Caco-2 (cell line): ENCODE measurements around the gene CACNG4. TPM values are rescaled to one million over a fixed set of nuclear protein-coding genes. Genes with fewer than 3 reads are reported as not detected.

Experiments
- BruUV-seq: library from RNA; stranded (reverse); fragments of 400-500 nt; replicated peaks from 2 replicates; lab custom pipeline; 2021; lab: Mats Ljungman, UMichigan
- CTCF ChIA-PET: fragments of 300-600 bp; sonication (Branson Sonifier 250); formaldehyde crosslinking; loops from one replicate; lab custom pipeline; 2022; ENCODE audit warnings: antibody characterized with exemption; lab: Charles Lee
- POLR2A ChIA-PET: fragments of 300-600 bp; sonication (Branson Sonifier 250); formaldehyde crosslinking; loops from one replicate; lab custom pipeline; 2022; ENCODE audit warnings: antibody characterized with exemption; lab: Charles Lee
- DNase-seq, 2 experiments: peaks; one replicate each; pipeline versions ENCODE4 v3.0.0 to v3.0.0-alpha.2; 2020 to 2022
- H3K27me3 ChIP-seq: replicated peaks from 2 replicates; pipeline ENCODE4 v1.6.0; 2011; ENCODE audit warnings: low read length; ENCODE audit not compliant: control insufficient read depth, insufficient read depth
- H3K36me3 ChIP-seq: 2 replicates; pipeline ENCODE4 v1.5.1; 2011; ENCODE audit warnings: low read length; ENCODE audit not compliant: control insufficient read depth, insufficient read depth
- H3K4me1 ChIP-seq: fragments of 250-450 bp; sonication (Bioruptor Pico); 2 replicates; pipeline ENCODE4 v1.5.1; 2020; ENCODE audit warnings: mild to moderate bottlenecking
- H3K4me3 ChIP-seq: 2 replicates; pipeline ENCODE4 v1.5.1; 2011; ENCODE audit warnings: low read depth, mild to moderate bottlenecking, control low read depth, low read length
- H3K9me3 ChIP-seq: fragments of 250-450 bp; sonication (Bioruptor Pico); 2 replicates; pipeline ENCODE4 v1.5.1; 2020; ENCODE audit warnings: mild to moderate bottlenecking, moderate library complexity
- H3K27ac Mint-ChIP-seq: one replicate; pipeline ENCODE4 v1.8.0; 2022; ENCODE audit warnings: mixed read lengths; ENCODE audit not compliant: unreplicated experiment
- H3K27me3 Mint-ChIP-seq: one replicate; pipeline ENCODE4 v1.8.0; 2022; ENCODE audit warnings: mixed read lengths; ENCODE audit not compliant: insufficient read depth, unreplicated experiment
- H3K36me3 Mint-ChIP-seq: one replicate; pipeline ENCODE4 v1.8.0; 2022; ENCODE audit warnings: mild to moderate bottlenecking, mixed read lengths; ENCODE audit not compliant: insufficient read depth, unreplicated experiment
- H3K4me1 Mint-ChIP-seq: one replicate; pipeline ENCODE4 v1.8.0; 2022; ENCODE audit warnings: low read depth, mixed read lengths; ENCODE audit not compliant: unreplicated experiment
- H3K4me3 Mint-ChIP-seq: one replicate; pipeline ENCODE4 v1.8.0; 2022; ENCODE audit warnings: mild to moderate bottlenecking, moderate library complexity, mixed read lengths; ENCODE audit not compliant: unreplicated experiment
- H3K9me3 Mint-ChIP-seq: one replicate; pipeline ENCODE4 v1.8.0; 2022; ENCODE audit warnings: mixed read lengths; ENCODE audit not compliant: unreplicated experiment
- CTCF ChIP-seq, 2 experiments: fragments of 200-600 bp in 1 of 2; IDR thresholded peaks; 1 replicate in 1 of 2; 2 replicates in 1 of 2; pipeline versions ENCODE4 v1.5.1 to v1.8.0; 2011 to 2022; ENCODE audit warnings: antibody characterized with exemption in 1 of 2, control low read depth in 1 of 2, inconsistent platforms in 1 of 2, low read depth in 1 of 2, low read length in 1 of 2, mild to moderate bottlenecking in 1 of 2, moderate library complexity in 1 of 2; ENCODE audit not compliant: insufficient read depth in 1 of 2, severe bottlenecking in 1 of 2, unreplicated experiment in 1 of 2
- intact Hi-C: fragments of 100-400 bp; cut with micrococcal nuclease; formaldehyde crosslinking; loops from one replicate; pipeline ENCODE4 v1.10.0; 2022; ENCODE audit not compliant: unreplicated experiment
- total RNA-seq: library from RNA; stranded (reverse); gene quantifications from 2 replicates; pipeline ENCODE4 v1.2.3, GENCODE V29; 2022

The CACNG4 gene
- total RNA-seq, 1 experiment from 2014 or later = 12.8 TPM

GRCh38 chr17:66985338-66986237, 21.1 kb downstream of the CACNG4 start:
- ChIA-PET CTCF (no interaction called here), POLR2A (no interaction called here)
- Mint-ChIP-seq H3K27me3 (no peaks in the 10 kb centered on the region), H3K9me3 (no peaks in the 10 kb centered on the region), H3K4me3 (no peak overlapping the region), H3K4me1 (no peaks in the 10 kb centered on the region), H3K36me3 (peaks cover 13% of the 10 kb centered on the region), H3K27ac (no peak overlapping the region)
- intact Hi-C loops = no loop called here
- H3K27me3 ChIP-seq = no peaks in the 10 kb centered on the region
- H3K4me1 ChIP-seq = no peaks in the 10 kb centered on the region
- TF ChIP-seq CTCF (IDR thresholded peaks at IDR 0.05; ENCODE audit: insufficient read depth in 1 of 2, low read depth in 1 of 2, low read length in 1 of 2, severe bottlenecking in 1 of 2, unreplicated experiment in 1 of 2) = no peak
- no peaks in the 10 kb centered on the region for H3K9me3 ChIP-seq
- DNase-seq = no peak
- H3K36me3 ChIP-seq = no peaks in the 10 kb centered on the region
- BruUV-seq = no TSS peak
- H3K4me3 ChIP-seq = no peak overlapping the region

- POLR2A ChIA-PET = no interaction called here
- no peaks in the 10 kb centered on the region for H3K9me3 Mint-ChIP-seq
- Histone ChIP-seq H3K9me3 (no peaks in the 10 kb centered on the region), H3K4me3 (no peak overlapping the region), H3K27me3 (no peaks in the 10 kb centered on the region), H3K4me1 (no peaks in the 10 kb centered on the region), H3K36me3 (no peaks in the 10 kb centered on the region)
- no peak for TF ChIP-seq CTCF (IDR thresholded peaks at IDR 0.05; ENCODE audit: insufficient read depth in 1 of 2, low read depth in 1 of 2, low read length in 1 of 2, severe bottlenecking in 1 of 2, unreplicated experiment in 1 of 2)
- H3K36me3 Mint-ChIP-seq = peaks cover 13% of the 10 kb centered on the region
- no peaks in the 10 kb centered on the region for H3K4me1 Mint-ChIP-seq
- no peaks in the 10 kb centered on the region for H3K27me3 Mint-ChIP-seq
- BruUV-seq = no TSS peak
- intact Hi-C loops = no loop called here
- DNase-seq = no peak
- no peak overlapping the region for H3K27ac Mint-ChIP-seq
- CTCF ChIA-PET = no interaction called here
- H3K4me3 Mint-ChIP-seq = no peak overlapping the region
These were observed 22.2 kb downstream of the CACNG4 start for GRCh38 chr17:66986659-66987058.

GRCh38 chr17:66987059-66987616, 22.6 kb downstream of the CACNG4 start:
- H3K36me3 ChIP-seq = no peaks in the 10 kb centered on the region
- DNase-seq = no peak
- no peaks in the 10 kb centered on the region for H3K4me1 ChIP-seq
- H3K4me3 ChIP-seq = no peak overlapping the region
- H3K27me3 ChIP-seq = no peaks in the 10 kb centered on the region
- no peaks in the 10 kb centered on the region for H3K9me3 ChIP-seq
- ChIA-PET CTCF (no interaction called here), POLR2A (no interaction called here)
- BruUV-seq = no TSS peak
- peaks cover 13% of the 10 kb centered on the region for H3K36me3 Mint-ChIP-seq
- H3K27me3 Mint-ChIP-seq = no peaks in the 10 kb centered on the region
- H3K4me3 Mint-ChIP-seq = no peak overlapping the region
- intact Hi-C loops = no loop called here
- H3K4me1 Mint-ChIP-seq = no peaks in the 10 kb centered on the region
- no peaks in the 10 kb centered on the region for H3K9me3 Mint-ChIP-seq
- H3K27ac Mint-ChIP-seq = no peak overlapping the region
- no peak for TF ChIP-seq CTCF (IDR thresholded peaks at IDR 0.05; ENCODE audit: insufficient read depth in 1 of 2, low read depth in 1 of 2, low read length in 1 of 2, severe bottlenecking in 1 of 2, unreplicated experiment in 1 of 2)
